Measurements from ENCODE around the gene SHISA3.
"Not testable (repeated sequence)": the region's sequence is repeated elsewhere in the genome, so short reads cannot be mapped to it uniquely, and the experiment has no call there.

Gene SHISA3

GRCh38 chr4:42396752-42397634 is at the start of gene SHISA3:
Gene SHISA3, plus strand, starts transcription at chr4:42397488. Its CDS starts 569 bp downstream, at chr4:42398057.
- DNase-seq = peak in 1 of 2 experiments; percentile 29

GRCh38 chr4:42348247-42348646 is 49.0 kb upstream of the SHISA3 start:
- no peak for DNase-seq

- DNase-seq = no peak
Observed at GRCh38 chr4:42348692-42349091, 48.6 kb upstream of the SHISA3 start.

GRCh38 chr4:42350611-42351182 is 46.6 kb upstream of the SHISA3 start:
- DNase-seq = no peak

- DNase-seq = no peak
Observed at GRCh38 chr4:42352049-42352448, 45.2 kb upstream of the SHISA3 start.

GRCh38 chr4:42357325-42357724 is 40.0 kb upstream of the SHISA3 start:
- DNase-seq = no peak

- no peak for DNase-seq
Observed at GRCh38 chr4:42359711-42360110, 37.6 kb upstream of the SHISA3 start.

- DNase-seq = no peak
Observed at GRCh38 chr4:42360256-42360669, 37.0 kb upstream of the SHISA3 start.

GRCh38 chr4:42361456-42361855 is 35.8 kb upstream of the SHISA3 start:
- DNase-seq = peak; percentile 51 to 52

GRCh38 chr4:42362591-42362990 is 34.7 kb upstream of the SHISA3 start:
- no peak for DNase-seq

GRCh38 chr4:42363614-42364013 is 33.7 kb upstream of the SHISA3 start:
- no peak for DNase-seq

- DNase-seq = no peak
Observed at GRCh38 chr4:42364266-42365053, 32.8 kb upstream of the SHISA3 start.

GRCh38 chr4:42366959-42367358 is 30.3 kb upstream of the SHISA3 start:
- DNase-seq = no peak

- DNase-seq = no peak
Observed at GRCh38 chr4:42369489-42369888, 27.8 kb upstream of the SHISA3 start.

GRCh38 chr4:42371305-42372252 is 25.7 kb upstream of the SHISA3 start:
- peak; percentile 10 to 55 for DNase-seq

- DNase-seq = not testable (repeated sequence)
Observed at GRCh38 chr4:42372303-42372702, 25.0 kb upstream of the SHISA3 start.

- DNase-seq = no peak
Observed at GRCh38 chr4:42377497-42377896, 19.8 kb upstream of the SHISA3 start.

- DNase-seq = no peak
Observed at GRCh38 chr4:42381666-42382065, 15.6 kb upstream of the SHISA3 start.

GRCh38 chr4:42385516-42385915 is 11.8 kb upstream of the SHISA3 start:
- no peak for DNase-seq

GRCh38 chr4:42390622-42391354 is 6.5 kb upstream of the SHISA3 start:
- DNase-seq = no peak

- no peak for DNase-seq
Observed at GRCh38 chr4:42391355-42391664, 6.0 kb upstream of the SHISA3 start.

GRCh38 chr4:42391981-42392380 is 5.3 kb upstream of the SHISA3 start:
- DNase-seq = peak in 1 of 2 experiments; percentile 12
